ENCODE measurements around the gene VIPR1. TPM values are rescaled to one million over a fixed set of nuclear protein-coding genes. Genes with fewer than 3 reads are reported as not detected.

VIPR1 gene
- total RNA-seq, 1 donor from 2014 or later: 6.1 TPM

DNA sequence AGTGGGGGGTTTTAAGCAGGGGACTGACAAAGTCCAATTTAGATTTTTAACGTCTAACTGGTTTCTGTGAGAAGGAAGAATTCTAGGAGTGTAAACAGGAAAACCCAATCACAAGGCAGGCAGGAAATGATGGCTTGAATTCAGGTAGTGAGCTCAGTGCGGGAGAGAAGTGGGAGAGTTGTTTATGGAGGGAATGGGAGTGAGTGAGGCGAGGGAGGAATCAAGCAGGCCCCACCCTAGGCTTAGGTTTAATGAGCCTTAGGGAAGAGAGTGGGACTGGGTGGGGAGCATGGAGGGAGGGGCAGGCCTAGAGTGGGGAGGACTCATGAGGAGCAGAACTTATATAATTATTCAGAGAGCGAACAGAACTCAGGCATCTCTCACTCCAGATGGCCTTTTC, 17.9 kb downstream of the VIPR1 start:
- H3K27me3 Mint-ChIP-seq (ENCODE audit: low read depth): no peaks in the 10 kb centered on the region
- H3K4me3 Mint-ChIP-seq (ENCODE audit: unreplicated experiment): no peak overlapping the region

DNA sequence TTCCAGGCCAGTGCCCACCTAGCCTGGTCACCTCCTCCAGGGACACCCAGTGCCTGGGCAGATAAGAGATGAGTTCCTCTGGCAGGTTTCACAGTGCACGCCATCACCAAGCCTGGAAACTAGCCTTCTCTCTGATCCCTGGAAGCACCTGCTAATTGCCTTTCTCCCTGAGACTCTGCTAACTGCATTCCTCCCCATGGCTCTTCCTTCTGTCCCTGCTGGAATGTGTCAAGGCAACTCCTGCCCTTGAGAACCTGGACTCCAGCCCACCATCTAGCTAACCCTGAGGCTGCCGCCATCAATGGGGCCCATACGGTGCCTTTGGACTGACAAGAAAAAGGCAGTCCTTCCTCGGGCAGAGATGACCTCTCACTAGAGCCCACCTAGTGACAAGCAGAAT, 18.5 kb downstream of the VIPR1 start:
- DNase-seq (ENCODE audit: low spot score): no peak
- Mint-ChIP-seq H3K4me1 (ENCODE audit: low read depth) (peaks cover 7% of the 10 kb centered on the region), H3K36me3 (ENCODE audit: low read depth) (no peaks in the 10 kb centered on the region), H3K9me3 (ENCODE audit: low read depth) (no peaks in the 10 kb centered on the region), H3K27me3 (ENCODE audit: low read depth) (no peaks in the 10 kb centered on the region), H3K27ac (ENCODE audit: unreplicated experiment) (no peak overlapping the region), H3K4me3 (ENCODE audit: unreplicated experiment) (no peak overlapping the region)
- TF ChIP-seq, protein P1, sequence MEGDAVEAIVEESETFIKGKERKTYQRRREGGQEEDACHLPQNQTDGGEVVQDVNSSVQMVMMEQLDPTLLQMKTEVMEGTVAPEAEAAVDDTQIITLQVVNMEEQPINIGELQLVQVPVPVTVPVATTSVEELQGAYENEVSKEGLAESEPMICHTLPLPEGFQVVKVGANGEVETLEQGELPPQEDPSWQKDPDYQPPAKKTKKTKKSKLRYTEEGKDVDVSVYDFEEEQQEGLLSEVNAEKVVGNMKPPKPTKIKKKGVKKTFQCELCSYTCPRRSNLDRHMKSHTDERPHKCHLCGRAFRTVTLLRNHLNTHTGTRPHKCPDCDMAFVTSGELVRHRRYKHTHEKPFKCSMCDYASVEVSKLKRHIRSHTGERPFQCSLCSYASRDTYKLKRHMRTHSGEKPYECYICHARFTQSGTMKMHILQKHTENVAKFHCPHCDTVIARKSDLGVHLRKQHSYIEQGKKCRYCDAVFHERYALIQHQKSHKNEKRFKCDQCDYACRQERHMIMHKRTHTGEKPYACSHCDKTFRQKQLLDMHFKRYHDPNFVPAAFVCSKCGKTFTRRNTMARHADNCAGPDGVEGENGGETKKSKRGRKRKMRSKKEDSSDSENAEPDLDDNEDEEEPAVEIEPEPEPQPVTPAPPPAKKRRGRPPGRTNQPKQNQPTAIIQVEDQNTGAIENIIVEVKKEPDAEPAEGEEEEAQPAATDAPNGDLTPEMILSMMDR (IDR thresholded peaks at IDR 0.05): no peak

More for the DNA sequence above, 17.9 kb downstream of the VIPR1 start:
- DNase-seq (ENCODE audit: low spot score): no peak
- Mint-ChIP-seq H3K36me3 (ENCODE audit: low read depth) (no peaks in the 10 kb centered on the region), H3K27ac (ENCODE audit: unreplicated experiment) (no peak overlapping the region), H3K4me1 (ENCODE audit: low read depth) (peaks cover 11% of the 10 kb centered on the region), H3K9me3 (ENCODE audit: low read depth) (no peaks in the 10 kb centered on the region)
- TF ChIP-seq, protein P1 (IDR thresholded peaks at IDR 0.05): no peak

DNA sequence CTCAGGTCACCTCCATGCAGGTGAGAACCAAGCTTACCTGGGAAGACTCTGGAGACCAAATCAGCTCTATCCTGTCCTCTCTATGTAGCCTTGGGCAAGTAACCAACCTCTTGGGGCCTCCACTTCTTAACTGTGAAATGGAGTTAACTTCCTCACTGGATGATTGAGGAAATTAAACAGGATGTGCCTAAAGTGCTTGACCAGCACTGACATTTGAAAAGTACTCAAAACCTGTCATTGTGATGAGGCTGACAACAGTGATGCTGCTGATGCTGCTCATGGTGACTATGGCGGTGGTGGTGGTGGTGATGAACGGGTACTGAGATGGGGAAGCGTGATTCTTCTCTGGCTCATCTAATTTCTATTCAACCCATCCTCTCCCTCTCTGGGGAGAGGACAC, 22.3 kb downstream of the VIPR1 start:
- Mint-ChIP-seq H3K36me3 (ENCODE audit: low read depth) (no peaks in the 10 kb centered on the region), H3K4me1 (ENCODE audit: low read depth) (no peaks in the 10 kb centered on the region), H3K4me3 (ENCODE audit: unreplicated experiment) (no peak overlapping the region), H3K27me3 (ENCODE audit: low read depth) (no peaks in the 10 kb centered on the region), H3K27ac (ENCODE audit: unreplicated experiment) (no peak overlapping the region), H3K9me3 (ENCODE audit: low read depth) (no peaks in the 10 kb centered on the region)
- DNase-seq (ENCODE audit: low spot score): no peak
- TF ChIP-seq, protein P1 (IDR thresholded peaks at IDR 0.05): no peak

DNA sequence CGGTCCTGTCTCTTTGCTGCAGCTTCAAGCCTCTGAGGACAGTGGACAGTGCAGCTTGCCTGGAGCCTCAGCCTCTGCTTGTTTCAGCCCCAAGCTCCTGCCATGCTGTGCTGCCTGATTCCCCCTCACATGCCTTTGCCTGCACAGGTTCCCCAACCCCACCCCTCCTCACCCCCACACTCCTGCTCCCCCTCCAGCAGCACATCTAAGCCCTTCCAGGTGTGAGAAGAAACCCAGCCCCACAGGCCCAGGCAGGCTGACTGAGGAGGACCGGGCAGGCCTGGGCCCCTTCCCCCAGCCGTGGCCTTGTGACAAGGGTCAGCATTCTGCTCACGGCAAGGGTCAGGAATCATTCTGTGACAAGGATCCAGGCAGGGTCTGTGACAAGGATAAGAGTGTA, 22.8 kb downstream of the VIPR1 start:
- H3K9me3 Mint-ChIP-seq (ENCODE audit: low read depth): no peaks in the 10 kb centered on the region
- no peaks in the 10 kb centered on the region for H3K36me3 Mint-ChIP-seq (ENCODE audit: low read depth)
- H3K27ac Mint-ChIP-seq (ENCODE audit: unreplicated experiment): no peak overlapping the region
- no peak overlapping the region for H3K4me3 Mint-ChIP-seq (ENCODE audit: unreplicated experiment)
- DNase-seq (ENCODE audit: low spot score): no peak
- no peaks in the 10 kb centered on the region for H3K4me1 Mint-ChIP-seq (ENCODE audit: low read depth)
- TF ChIP-seq, protein P1 (IDR thresholded peaks at IDR 0.05): no peak
- H3K27me3 Mint-ChIP-seq (ENCODE audit: low read depth): peaks cover 4% of the 10 kb centered on the region

DNA sequence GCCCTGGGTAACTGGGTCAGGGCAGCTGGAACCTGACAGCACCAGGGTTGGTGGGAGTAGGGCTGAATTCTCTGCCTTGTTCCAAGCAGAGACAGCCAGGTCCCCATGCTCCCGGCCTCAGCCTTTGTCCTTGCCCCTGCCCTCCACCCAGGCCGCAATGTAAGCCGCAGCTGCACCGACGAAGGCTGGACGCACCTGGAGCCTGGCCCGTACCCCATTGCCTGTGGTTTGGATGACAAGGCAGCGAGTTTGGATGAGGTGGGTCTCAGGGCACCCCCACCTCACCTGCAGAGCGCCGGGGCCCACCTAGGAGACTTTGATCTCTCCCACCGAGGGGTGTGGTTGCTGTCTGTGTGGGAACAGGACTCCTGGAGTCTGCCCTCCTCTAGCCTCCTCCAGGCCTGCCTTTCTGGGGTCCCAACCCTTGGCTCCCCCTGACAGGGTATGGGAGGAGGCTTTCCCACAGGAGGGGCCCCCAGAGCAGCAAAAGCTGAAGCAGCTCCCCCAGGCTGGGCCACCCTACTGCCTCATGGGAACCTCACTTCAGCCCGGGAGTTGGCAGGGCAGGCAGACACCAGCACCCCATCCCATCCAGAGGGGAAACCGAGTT, 23.4 kb downstream of the VIPR1 start:
- TF ChIP-seq, protein P1 (IDR thresholded peaks at IDR 0.05): no peak
- peaks cover 7% of the 10 kb centered on the region for H3K27me3 Mint-ChIP-seq (ENCODE audit: low read depth)
- no peak for DNase-seq (ENCODE audit: low spot score)
- H3K4me1 Mint-ChIP-seq (ENCODE audit: low read depth): no peaks in the 10 kb centered on the region
- H3K36me3 Mint-ChIP-seq (ENCODE audit: low read depth): no peaks in the 10 kb centered on the region
- no peak overlapping the region for H3K27ac Mint-ChIP-seq (ENCODE audit: unreplicated experiment)
- H3K4me3 Mint-ChIP-seq (ENCODE audit: unreplicated experiment): no peak overlapping the region
- H3K9me3 Mint-ChIP-seq (ENCODE audit: low read depth): no peaks in the 10 kb centered on the region

Measured in chondrocyte (in vitro differentiated cells).